Hematopoietic multipotent progenitor cell treated with erythropoietin and hydrocortisone succinate and interleukin-3 and kit ligand, for 4 days (in vitro differentiated cells): ENCODE measurements around the gene ITGA4.

Experiments used
- DNase-seq: peaks from one replicate; pipeline ENCODE4 v3.0.0-alpha.2; 2015

Gene ITGA4

GRCh38 chr2:181459621-181460021 lies 2.4 kb downstream of the ITGA4 start:
- DNase-seq: peak; percentile 50

- peak; percentile 97 for DNase-seq
Observed at GRCh38 chr2:181461056-181461997, 4.1 kb downstream of the ITGA4 start.

- DNase-seq: peak; percentile 55
Observed at GRCh38 chr2:181462033-181462432, 4.8 kb downstream of the ITGA4 start.

- DNase-seq: no peak
Observed at GRCh38 chr2:181463588-181463987, 6.4 kb downstream of the ITGA4 start.

GRCh38 chr2:181464966-181465365 lies 7.8 kb downstream of the ITGA4 start:
- peak; percentile 49 for DNase-seq

- no peak for DNase-seq
Observed at GRCh38 chr2:181465676-181466375, 8.6 kb downstream of the ITGA4 start.

GRCh38 chr2:181466661-181467576 lies 9.7 kb downstream of the ITGA4 start:
- DNase-seq: peak; percentile 87

- DNase-seq: no peak
Observed at GRCh38 chr2:181467966-181468707, 11.0 kb downstream of the ITGA4 start.

- no peak for DNase-seq
Observed at GRCh38 chr2:181468811-181469210, 11.6 kb downstream of the ITGA4 start.

- peak; percentile 47 for DNase-seq
Observed at GRCh38 chr2:181471226-181471625, 14.0 kb downstream of the ITGA4 start.

- no peak for DNase-seq
Observed at GRCh38 chr2:181471783-181472182, 14.6 kb downstream of the ITGA4 start.

- no peak for DNase-seq
Observed at GRCh38 chr2:181472990-181473389, 15.8 kb downstream of the ITGA4 start.

GRCh38 chr2:181474222-181474881 lies 17.2 kb downstream of the ITGA4 start:
- DNase-seq: no peak

GRCh38 chr2:181483211-181483610 lies 26.0 kb downstream of the ITGA4 start:
- DNase-seq: no peak

- DNase-seq: no peak
Observed at GRCh38 chr2:181483876-181484275, 26.7 kb downstream of the ITGA4 start.

- no peak for DNase-seq
Observed at GRCh38 chr2:181484851-181485637, 27.9 kb downstream of the ITGA4 start.

- DNase-seq: no peak
Observed at GRCh38 chr2:181485638-181485946, 28.4 kb downstream of the ITGA4 start.

GRCh38 chr2:181499231-181499630 lies 42.0 kb downstream of the ITGA4 start:
- no peak for DNase-seq

- no peak for DNase-seq
Observed at GRCh38 chr2:181500201-181500600, 43.0 kb downstream of the ITGA4 start.

- no peak for DNase-seq
Observed at GRCh38 chr2:181515719-181516118, 58.5 kb downstream of the ITGA4 start.

GRCh38 chr2:181516992-181517391 lies 59.8 kb downstream of the ITGA4 start:
- DNase-seq: no peak
